Nephron (organoid): Measurements from ENCODE around the gene ITPK1.

Source experiments
- H3K27ac Mint-ChIP-seq, 3 experiments: 2 replicates each; pipeline ENCODE4 v1.8.0; 2020; ENCODE audit warnings: mixed read lengths in 3 of 3, mild to moderate bottlenecking in 2 of 3, moderate library complexity in 1 of 3
- H3K27me3 Mint-ChIP-seq: 2 replicates; pipeline ENCODE4 v1.8.0; 2021; ENCODE audit warnings: low read depth, mild to moderate bottlenecking, moderate library complexity, mixed read lengths
- H3K36me3 Mint-ChIP-seq: 2 replicates; pipeline ENCODE4 v1.8.0; 2020; ENCODE audit warnings: low read depth, mixed read lengths
- H3K4me1 Mint-ChIP-seq: 2 replicates; pipeline ENCODE4 v1.8.0; 2020; ENCODE audit warnings: mixed read lengths
- H3K4me3 Mint-ChIP-seq, 3 experiments: 2 replicates each; pipeline ENCODE4 v1.8.0; 2020; ENCODE audit warnings: mild to moderate bottlenecking in 3 of 3, mixed read lengths in 3 of 3, moderate library complexity in 2 of 3
- H3K9me3 Mint-ChIP-seq: 2 replicates; pipeline ENCODE4 v1.8.0; 2020; ENCODE audit warnings: mixed read lengths
- TF ChIP-seq, protein P1 (sequence below), 3 experiments: fragments of 200-600 bp; sonication (generic); IDR thresholded peaks; one replicate each; pipeline ENCODE4 v1.5.0; 2021; ENCODE audit warnings: antibody characterized with exemption in 3 of 3; ENCODE audit not compliant: unreplicated experiment in 3 of 3

ITPK1 gene

DNA sequence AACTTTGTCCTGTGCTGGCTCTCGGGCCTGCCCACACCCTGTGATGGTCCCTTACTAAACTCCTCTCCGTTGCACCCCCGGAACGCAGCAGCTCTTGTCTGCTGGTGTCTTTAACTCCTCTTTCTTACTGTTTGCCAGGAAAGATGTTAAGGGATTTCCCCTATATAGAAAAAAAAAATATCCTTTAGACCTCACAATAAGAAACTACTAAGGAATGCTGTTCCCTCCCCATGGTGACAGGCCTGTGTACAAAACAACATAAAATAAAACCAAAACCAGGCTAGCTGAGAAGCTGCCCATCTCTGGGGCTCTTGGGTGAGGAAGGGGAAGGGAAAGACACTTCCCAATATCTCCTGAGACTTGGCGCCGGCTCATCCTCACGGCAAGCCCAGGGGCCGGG lies 97.4 kb downstream of the ITPK1 start:
- TF ChIP-seq, protein P1, sequence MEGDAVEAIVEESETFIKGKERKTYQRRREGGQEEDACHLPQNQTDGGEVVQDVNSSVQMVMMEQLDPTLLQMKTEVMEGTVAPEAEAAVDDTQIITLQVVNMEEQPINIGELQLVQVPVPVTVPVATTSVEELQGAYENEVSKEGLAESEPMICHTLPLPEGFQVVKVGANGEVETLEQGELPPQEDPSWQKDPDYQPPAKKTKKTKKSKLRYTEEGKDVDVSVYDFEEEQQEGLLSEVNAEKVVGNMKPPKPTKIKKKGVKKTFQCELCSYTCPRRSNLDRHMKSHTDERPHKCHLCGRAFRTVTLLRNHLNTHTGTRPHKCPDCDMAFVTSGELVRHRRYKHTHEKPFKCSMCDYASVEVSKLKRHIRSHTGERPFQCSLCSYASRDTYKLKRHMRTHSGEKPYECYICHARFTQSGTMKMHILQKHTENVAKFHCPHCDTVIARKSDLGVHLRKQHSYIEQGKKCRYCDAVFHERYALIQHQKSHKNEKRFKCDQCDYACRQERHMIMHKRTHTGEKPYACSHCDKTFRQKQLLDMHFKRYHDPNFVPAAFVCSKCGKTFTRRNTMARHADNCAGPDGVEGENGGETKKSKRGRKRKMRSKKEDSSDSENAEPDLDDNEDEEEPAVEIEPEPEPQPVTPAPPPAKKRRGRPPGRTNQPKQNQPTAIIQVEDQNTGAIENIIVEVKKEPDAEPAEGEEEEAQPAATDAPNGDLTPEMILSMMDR (IDR thresholded peaks at IDR 0.05; ENCODE audit: unreplicated experiment in 3 of 3) = no peak
- H3K9me3 Mint-ChIP-seq = no peaks in the 10 kb centered on the region
- H3K36me3 Mint-ChIP-seq = no peaks in the 10 kb centered on the region
- H3K4me3 Mint-ChIP-seq = no peak overlapping the region
- H3K27ac Mint-ChIP-seq = peak overlapping the region in 2 of 3 experiments; percentile 13 to 46
- H3K4me1 Mint-ChIP-seq = peaks cover 58% of the 10 kb centered on the region
- peaks cover 23% of the 10 kb centered on the region for H3K27me3 Mint-ChIP-seq

GRCh38 chr14:93017898-93018297 lies 97.8 kb downstream of the ITPK1 start:
- Mint-ChIP-seq H3K27ac (peak overlapping the region in 2 of 3 experiments; percentile 13 to 46), H3K4me3 (no peak overlapping the region), H3K36me3 (no peaks in the 10 kb centered on the region), H3K9me3 (no peaks in the 10 kb centered on the region), H3K4me1 (peaks cover 62% of the 10 kb centered on the region), H3K27me3 (peaks cover 23% of the 10 kb centered on the region)
- TF ChIP-seq, protein P1 (IDR thresholded peaks at IDR 0.05; ENCODE audit: unreplicated experiment in 3 of 3) = no peak

DNA sequence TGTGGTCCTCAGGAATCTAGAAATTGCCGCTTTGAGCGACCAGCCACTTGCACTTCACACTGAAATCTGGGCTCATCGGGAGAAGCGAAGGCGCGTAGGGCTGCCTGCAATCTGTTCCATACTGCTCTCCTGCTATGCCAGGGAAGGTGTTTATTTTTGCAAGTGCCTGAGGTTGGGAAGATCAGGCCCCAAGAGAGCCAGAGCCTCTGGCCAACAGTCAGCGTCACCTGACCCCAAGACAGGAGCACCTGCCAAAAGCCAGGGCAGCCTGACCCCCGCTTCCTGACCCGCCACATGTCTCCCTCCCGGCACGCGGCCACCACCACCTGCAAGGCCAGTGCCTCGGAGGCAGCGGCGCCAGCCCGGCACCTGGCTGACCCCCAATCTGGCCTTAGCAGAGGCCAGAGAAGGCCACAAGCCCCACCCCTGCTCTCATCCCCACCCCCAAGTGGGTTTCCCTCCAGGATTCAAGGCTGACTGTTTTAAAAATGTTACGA lies 98.4 kb downstream of the ITPK1 start:
- no peaks in the 10 kb centered on the region for H3K9me3 Mint-ChIP-seq
- TF ChIP-seq, protein P1 (IDR thresholded peaks at IDR 0.05; ENCODE audit: unreplicated experiment in 3 of 3) = no peak
- H3K27me3 Mint-ChIP-seq = peaks cover 23% of the 10 kb centered on the region
- H3K4me1 Mint-ChIP-seq = peaks cover 65% of the 10 kb centered on the region
- no peak overlapping the region for H3K27ac Mint-ChIP-seq
- H3K4me3 Mint-ChIP-seq = no peak overlapping the region
- H3K36me3 Mint-ChIP-seq = no peaks in the 10 kb centered on the region

- no peak overlapping the region for H3K4me3 Mint-ChIP-seq
- H3K27me3 Mint-ChIP-seq = peaks cover 29% of the 10 kb centered on the region
- TF ChIP-seq, protein P1 (IDR thresholded peaks at IDR 0.05; ENCODE audit: unreplicated experiment in 3 of 3) = no peak
- H3K27ac Mint-ChIP-seq = no peak overlapping the region
- H3K36me3 Mint-ChIP-seq = no peaks in the 10 kb centered on the region
- H3K4me1 Mint-ChIP-seq = peaks cover 74% of the 10 kb centered on the region
- H3K9me3 Mint-ChIP-seq = no peaks in the 10 kb centered on the region
Observed at GRCh38 chr14:93016275-93016845, 99.4 kb downstream of the ITPK1 start.

DNA sequence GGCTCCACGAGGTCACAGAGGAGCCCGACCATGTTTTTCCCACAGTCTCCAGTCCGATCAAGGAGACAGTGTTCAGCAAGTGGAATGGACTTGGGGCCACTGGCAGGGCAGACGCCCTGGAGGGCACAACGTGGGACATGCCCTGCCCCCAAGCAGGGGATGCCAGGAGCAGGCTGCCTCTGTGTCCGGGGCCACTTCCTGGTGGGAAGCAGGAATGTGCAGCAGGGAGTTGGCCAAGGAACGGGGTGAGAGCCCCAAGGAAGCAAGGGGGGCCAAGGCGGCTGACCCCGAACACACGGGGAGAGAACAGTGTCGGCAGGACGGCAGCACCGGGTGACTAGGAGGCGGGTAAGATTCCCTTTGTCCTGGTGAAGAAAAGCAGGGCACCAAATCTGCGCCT lies 100.2 kb downstream of the ITPK1 start:
- TF ChIP-seq, protein P1 (IDR thresholded peaks at IDR 0.05; ENCODE audit: unreplicated experiment in 3 of 3) = no peak
- Mint-ChIP-seq H3K4me3 (no peak overlapping the region), H3K27ac (no peak overlapping the region), H3K36me3 (no peaks in the 10 kb centered on the region), H3K4me1 (peaks cover 78% of the 10 kb centered on the region), H3K9me3 (no peaks in the 10 kb centered on the region), H3K27me3 (peaks cover 29% of the 10 kb centered on the region)

DNA sequence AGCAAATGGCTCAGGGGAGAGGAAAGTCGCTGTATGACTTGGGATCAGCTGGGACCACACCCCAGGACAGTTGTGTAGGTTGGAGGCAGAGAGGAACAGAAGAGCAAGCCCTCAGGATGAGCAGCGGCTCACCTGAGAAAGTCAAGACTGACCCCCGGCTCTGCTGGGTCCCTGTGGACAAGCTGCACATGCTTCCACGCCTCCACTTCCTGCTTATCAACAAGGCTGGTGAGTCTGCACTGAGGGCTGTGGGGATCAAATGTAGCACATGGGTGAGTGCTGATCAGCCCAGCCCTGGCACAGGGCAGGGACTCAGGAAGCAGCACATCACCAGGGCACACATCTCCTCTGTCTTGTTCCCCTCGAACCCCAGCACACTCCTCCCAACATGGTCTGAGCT lies 100.7 kb downstream of the ITPK1 start:
- no peaks in the 10 kb centered on the region for H3K36me3 Mint-ChIP-seq
- H3K9me3 Mint-ChIP-seq = no peaks in the 10 kb centered on the region
- TF ChIP-seq, protein P1 (IDR thresholded peaks at IDR 0.05; ENCODE audit: unreplicated experiment in 3 of 3) = no peak
- no peak overlapping the region for H3K4me3 Mint-ChIP-seq
- no peak overlapping the region for H3K27ac Mint-ChIP-seq
- peaks cover 78% of the 10 kb centered on the region for H3K4me1 Mint-ChIP-seq
- H3K27me3 Mint-ChIP-seq = peaks cover 29% of the 10 kb centered on the region
